ENCODE data around the gene ZCCHC9.

Gene ZCCHC9

DNA sequence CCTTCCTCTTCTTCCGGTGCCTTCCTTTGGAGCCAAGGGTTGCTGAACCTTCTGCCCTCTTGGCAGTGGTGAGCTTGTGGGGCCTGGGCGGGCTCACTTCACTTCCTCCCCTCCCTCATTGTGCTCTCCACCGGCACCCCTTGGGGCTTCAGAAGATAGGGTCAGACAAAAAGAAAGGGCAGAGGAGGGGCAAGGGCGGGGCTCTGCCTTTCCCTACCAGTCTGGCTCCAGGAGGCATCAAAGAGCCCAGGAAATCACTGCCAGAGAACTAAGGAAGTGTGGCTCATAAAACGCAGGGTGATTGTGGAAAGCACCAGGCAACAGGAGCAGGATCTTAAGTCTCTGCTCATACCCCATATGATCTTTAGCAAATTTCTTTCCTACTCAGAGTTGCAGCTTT, 57.7 kb downstream of the ZCCHC9 start:
- DNase-seq (ENCODE audit: low read depth), result no peak

DNA sequence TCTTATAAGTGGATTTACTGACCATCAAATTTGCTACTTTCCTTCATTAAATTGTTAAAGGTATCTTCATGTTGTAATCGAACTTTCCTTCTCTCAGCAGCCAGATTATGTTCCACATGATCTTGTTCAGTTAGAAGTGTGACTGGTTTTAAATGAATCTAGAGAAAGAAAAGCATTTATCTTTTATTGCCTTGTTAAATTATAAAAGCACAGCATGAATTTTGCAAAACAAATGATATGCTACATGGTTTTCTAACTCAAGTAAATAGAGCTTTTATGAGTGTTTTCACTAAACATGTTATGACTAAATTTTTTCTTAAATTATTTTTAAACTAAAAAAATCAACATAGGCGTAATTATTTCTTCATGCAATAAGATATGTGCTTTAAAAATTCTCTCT, 58.5 kb downstream of the ZCCHC9 start:
- no peak for DNase-seq (ENCODE audit: low read depth)

DNA sequence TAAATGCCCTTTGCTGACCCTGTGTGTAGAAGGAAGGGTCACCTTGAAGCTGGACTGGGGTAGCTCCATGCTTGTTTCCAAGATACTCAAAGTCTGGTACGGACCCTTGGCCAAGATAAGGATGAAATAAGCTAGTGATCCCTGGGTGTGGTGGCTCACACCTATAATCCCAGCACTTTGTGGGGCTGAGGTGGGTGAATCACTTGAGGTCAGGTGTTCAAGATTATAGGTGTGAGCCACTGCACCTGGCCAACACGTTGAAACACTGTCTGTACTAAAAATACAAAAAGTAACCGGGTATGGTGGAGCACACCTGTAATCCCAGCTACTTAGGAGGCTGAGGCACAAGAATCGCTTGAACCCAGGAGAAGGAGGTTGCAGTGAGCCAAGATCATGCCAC, 59.3 kb downstream of the ZCCHC9 start:
- no peak for DNase-seq (ENCODE audit: low read depth)

DNA sequence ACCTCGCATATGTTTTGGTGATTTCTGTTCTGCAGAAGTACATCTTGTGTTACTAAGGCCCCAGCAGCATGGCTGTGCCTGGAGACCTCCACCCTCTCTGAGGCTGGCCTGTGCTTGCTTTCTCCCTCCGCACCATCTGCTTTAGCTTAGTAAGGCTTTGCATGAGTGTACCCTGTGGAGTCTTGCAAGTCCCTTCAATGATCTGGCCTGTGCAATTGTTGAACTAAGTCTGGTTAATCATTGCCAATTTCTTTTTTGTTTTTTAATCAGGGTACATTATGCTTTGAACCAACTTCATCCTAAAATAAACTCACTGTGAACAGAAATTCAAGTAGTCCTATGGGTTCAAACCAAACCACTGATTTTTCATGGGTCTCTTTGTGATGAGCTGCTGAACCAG, 60.2 kb downstream of the ZCCHC9 start:
- no peak for DNase-seq (ENCODE audit: low read depth)
